Stomach (tissue), 9 donors: ENCODE results near the gene KIF5B. TPM values are rescaled to one million over a fixed set of nuclear protein-coding genes. Genes with fewer than 3 reads are reported as not detected.
A peak's percentile ranks its signal among the peaks of the same experiment; 100 is the strongest.
"Not testable (repeated sequence)": the region's sequence is repeated elsewhere in the genome, so short reads cannot be mapped to it uniquely, and the experiment has no call there.

Experiments
- DNase-seq, 2 donors: peaks; one replicate each; pipeline versions ENCODE4 v3.0.0 to v3.0.0-alpha.2; 2013 to 2019
- H3K27ac ChIP-seq, 5 donors: fragments of 200-600 bp in 4 of 5; sonication (generic) in 4 of 5; one replicate each; pipeline ENCODE4 v1.5.1; 2013 to 2019; ENCODE audit warnings: mild to moderate bottlenecking in 1 of 5, moderate library complexity in 1 of 5
- H3K27me3 ChIP-seq, 3 donors: fragments of 200-600 bp; sonication (generic); one replicate each; pipeline ENCODE4 v1.5.1; 2017 to 2019; ENCODE audit warnings: mixed run types in 1 of 3
- H3K36me3 ChIP-seq, 4 donors: fragments of 200-600 bp; sonication (generic); 1 replicate in 3 of 4; 2 replicates in 1 of 4; pipeline ENCODE4 v1.5.1; 2016 to 2019
- H3K4me1 ChIP-seq, 4 donors: fragments of 200-600 bp; sonication (generic); one replicate each; pipeline ENCODE4 v1.5.1; 2016 to 2019
- H3K4me3 ChIP-seq, 4 donors: fragments of 200-600 bp; sonication (generic) in 3 of 4; one replicate each; pipeline ENCODE4 v1.5.1; 2016 to 2019; ENCODE audit warnings: mild to moderate bottlenecking in 1 of 4
- H3K9me3 ChIP-seq, 4 donors: fragments of 200-600 bp; sonication (generic); one replicate each; pipeline ENCODE4 v1.5.1; 2016 to 2019
- EP300 ChIP-seq: sonication (generic); formaldehyde crosslinking; IDR thresholded peaks from one replicate; pipeline ENCODE4 v1.6.1; 2017; ENCODE audit warnings: antibody characterized with exemption
- POLR2A ChIP-seq, 4 donors: fragments of 450-650 bp; IDR thresholded peaks; one replicate each; pipeline ENCODE4 v1.6.1; 2016; ENCODE audit warnings: antibody characterized with exemption in 4 of 4, control low read depth in 2 of 4, mild to moderate bottlenecking in 1 of 4, moderate library complexity in 1 of 4
- POLR2AphosphoS5 ChIP-seq, 3 donors: sonication (generic); formaldehyde crosslinking; IDR thresholded peaks; one replicate each; pipeline ENCODE4 v1.6.1; 2016; ENCODE audit warnings: antibody characterized with exemption in 3 of 3
- WGBS, 5 donors: extraction: QIAGEN DNeasy Blood & Tissue Kit in 3 of 5; methylation state at CpG; one replicate each; pipeline versions ENCODE4 v1.1.5 to v1.1.7; 2013 to 2018; 5-methylcytosine and 5-hydroxymethylcytosine counted together
- intact Hi-C: fragments of 100-400 bp; cut with DNase I; formaldehyde crosslinking; loops from one replicate; pipeline ENCODE4 v1.15.1; 2023; ENCODE audit warnings: low total_unique reads
- polyA plus RNA-seq, 3 donors: library from polyadenylated mRNA; stranded (reverse); fragments of 200-250 nt; gene quantifications; one replicate each; pipeline ENCODE4 v1.2.3, GENCODE V29; 2013
- total RNA-seq, 5 donors: library from RNA; depleted of rRNA; stranded (reverse); fragments of >200 nt; gene quantifications; one replicate each; pipeline versions ENCODE4 v1.1.0 to v1.2.3, GENCODE V29; 2014 to 2016
- TF ChIP-seq, protein P1 (sequence below), 7 experiments: fragments of 450-650 bp in 4 of 7; fragments of 200-600 bp in 3 of 7; sonication (generic) in 3 of 7; IDR thresholded peaks; one replicate each; pipeline ENCODE4 v1.5.1; 2016 to 2019; ENCODE audit warnings: antibody characterized with exemption in 7 of 7, control low read depth in 2 of 7, mild to moderate bottlenecking in 1 of 7
- donor health status: healthy with polysubstance abuse.
- donor health status: Bipolar disorder and iron deficiency.
- donor health status: healthy.

Gene KIF5B
- total and polyA plus RNA-seq, 8 donors = 25.1 to 145 (median 66.3) TPM

DNA sequence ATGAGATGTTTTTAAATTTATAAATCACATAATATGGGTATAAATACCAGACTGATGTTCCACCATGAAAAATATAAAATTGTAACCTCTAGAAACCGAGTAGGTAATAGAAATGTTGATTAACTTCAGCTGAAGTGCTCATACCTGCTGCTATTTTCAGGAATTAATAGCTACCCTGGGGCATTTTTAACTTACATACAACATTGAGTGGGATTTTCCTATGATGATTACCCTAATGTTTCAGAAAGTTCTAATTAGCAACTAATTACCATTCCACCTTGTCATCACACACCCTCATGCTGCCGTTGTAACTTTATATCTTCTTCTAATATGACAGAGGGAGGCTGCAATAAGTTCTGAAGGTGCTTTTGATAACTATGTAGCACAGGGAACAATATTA lies 74.1 kb downstream of the KIF5B start:
- TF ChIP-seq EP300 (no peak), POLR2AphosphoS5 (IDR thresholded peaks at IDR 0.05) (no peak), POLR2A (IDR thresholded peaks at IDR 0.05) (no peak)
- TF ChIP-seq, protein P1, sequence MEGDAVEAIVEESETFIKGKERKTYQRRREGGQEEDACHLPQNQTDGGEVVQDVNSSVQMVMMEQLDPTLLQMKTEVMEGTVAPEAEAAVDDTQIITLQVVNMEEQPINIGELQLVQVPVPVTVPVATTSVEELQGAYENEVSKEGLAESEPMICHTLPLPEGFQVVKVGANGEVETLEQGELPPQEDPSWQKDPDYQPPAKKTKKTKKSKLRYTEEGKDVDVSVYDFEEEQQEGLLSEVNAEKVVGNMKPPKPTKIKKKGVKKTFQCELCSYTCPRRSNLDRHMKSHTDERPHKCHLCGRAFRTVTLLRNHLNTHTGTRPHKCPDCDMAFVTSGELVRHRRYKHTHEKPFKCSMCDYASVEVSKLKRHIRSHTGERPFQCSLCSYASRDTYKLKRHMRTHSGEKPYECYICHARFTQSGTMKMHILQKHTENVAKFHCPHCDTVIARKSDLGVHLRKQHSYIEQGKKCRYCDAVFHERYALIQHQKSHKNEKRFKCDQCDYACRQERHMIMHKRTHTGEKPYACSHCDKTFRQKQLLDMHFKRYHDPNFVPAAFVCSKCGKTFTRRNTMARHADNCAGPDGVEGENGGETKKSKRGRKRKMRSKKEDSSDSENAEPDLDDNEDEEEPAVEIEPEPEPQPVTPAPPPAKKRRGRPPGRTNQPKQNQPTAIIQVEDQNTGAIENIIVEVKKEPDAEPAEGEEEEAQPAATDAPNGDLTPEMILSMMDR (IDR thresholded peaks at IDR 0.05) = no peak
- Histone ChIP-seq H3K27me3 (no peaks in the 10 kb centered on the region), H3K4me3 (no peak overlapping the region), H3K27ac (no peak overlapping the region), H3K4me1 (peaks cover 0 to 11% (median 0%) of the 10 kb centered on the region in 4 donors), H3K9me3 (no peaks in the 10 kb centered on the region), H3K36me3 (no peaks in the 10 kb centered on the region)
- DNase-seq = no peak
- WGBS, 5 donors = 73 to 84% (median 78%) methylated on average over 2 of the region's 2 CpGs
- intact Hi-C loops = no loop called here

DNA sequence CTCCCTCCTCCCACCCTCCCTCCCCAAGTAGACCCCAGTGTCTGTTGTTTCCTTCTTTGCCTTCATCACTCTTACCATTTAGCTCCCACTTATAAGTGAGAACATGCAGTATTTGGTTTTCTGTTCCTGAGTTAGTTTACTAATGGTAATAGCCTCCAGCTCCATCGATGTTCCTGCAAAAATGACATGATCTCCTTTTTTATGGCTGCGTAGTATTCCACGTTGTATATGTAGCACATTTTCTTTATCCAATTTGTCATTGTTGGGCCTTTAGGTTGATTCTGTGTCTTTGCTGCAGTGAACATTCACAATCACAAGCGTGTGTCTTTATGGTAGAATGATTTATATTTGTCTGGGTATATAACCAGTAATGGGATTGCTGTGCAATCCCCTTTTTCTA lies 75.8 kb downstream of the KIF5B start:
- intact Hi-C loops = no loop called here
- peaks cover 0 to 17% (median 0%) of the 10 kb centered on the region in 4 donors for H3K4me1 ChIP-seq
- H3K4me3 ChIP-seq = no peak overlapping the region
- DNase-seq = no peak
- no peaks in the 10 kb centered on the region for H3K36me3 ChIP-seq
- WGBS, 5 donors = 96 to 99% (median 98%) methylated on average over 4 of the region's 4 CpGs
- TF ChIP-seq POLR2A (IDR thresholded peaks at IDR 0.05) (no peak), POLR2AphosphoS5 (IDR thresholded peaks at IDR 0.05) (no peak), EP300 (no peak)
- TF ChIP-seq, protein P1 (IDR thresholded peaks at IDR 0.05) = no peak
- no peaks in the 10 kb centered on the region for H3K9me3 ChIP-seq
- H3K27ac ChIP-seq = no peak overlapping the region
- H3K27me3 ChIP-seq = no peaks in the 10 kb centered on the region

DNA sequence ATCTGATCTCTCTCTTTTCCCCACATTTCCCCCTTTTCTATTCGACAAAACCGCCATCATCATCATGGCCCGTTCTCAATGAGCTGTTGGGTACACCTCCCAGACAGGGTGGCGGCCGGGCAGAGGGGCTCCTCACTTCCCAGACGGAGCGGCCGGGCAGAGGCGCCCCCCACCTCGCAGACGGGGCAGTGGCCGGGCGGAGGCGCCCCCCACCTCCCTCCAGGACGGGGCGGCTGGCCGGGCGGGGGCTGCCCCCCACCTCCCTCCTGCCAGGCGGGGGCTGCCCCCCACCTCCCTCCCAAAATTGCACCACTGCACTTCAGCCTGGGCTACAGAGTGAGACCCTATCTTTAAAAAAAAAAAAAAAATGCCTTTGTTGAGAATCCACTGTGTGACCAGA lies 77.2 kb downstream of the KIF5B start:
- H3K27ac ChIP-seq, H3K27me3 ChIP-seq, intact Hi-C loops, DNase-seq, H3K36me3 ChIP-seq, H3K4me3 ChIP-seq, H3K9me3 ChIP-seq: not testable (repeated sequence)
- 80 to 99% (median 98%) methylated on average over 1 to 16 of the region's 19 CpGs; no CpG with 5 or more reads in 1 of the 5 donors for WGBS, 5 donors
- H3K4me1 ChIP-seq = peaks cover 0 to 17% (median 0%) of the 10 kb centered on the region in 4 donors

DNA sequence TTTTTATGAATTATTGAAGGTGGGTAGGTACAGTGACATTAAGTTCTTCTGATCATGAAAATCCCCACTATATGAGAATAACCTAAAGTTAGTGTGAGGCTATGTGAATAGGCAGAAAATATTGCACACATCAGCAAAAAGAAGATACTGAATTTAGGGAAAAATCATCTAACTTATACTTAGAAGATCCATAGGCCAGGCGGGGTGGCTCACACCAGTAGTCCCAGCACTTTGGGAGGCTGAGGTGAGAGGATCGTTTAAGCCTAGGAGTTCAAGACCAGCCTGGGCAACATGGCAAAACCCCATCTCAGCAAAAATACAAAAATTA lies 78.1 kb downstream of the KIF5B start:
- intact Hi-C loops = no loop called here
- H3K4me3 ChIP-seq = no peak overlapping the region
- H3K27ac ChIP-seq = no peak overlapping the region
- H3K27me3 ChIP-seq = no peaks in the 10 kb centered on the region
- WGBS, 5 donors = 50 to 73% (median 71%) methylated on average over 2 of the region's 2 CpGs
- H3K4me1 ChIP-seq = peaks cover 0 to 17% (median 0%) of the 10 kb centered on the region in 4 donors
- DNase-seq = no peak
- TF ChIP-seq POLR2A (IDR thresholded peaks at IDR 0.05) (no peak), EP300 (no peak), POLR2AphosphoS5 (IDR thresholded peaks at IDR 0.05) (no peak)
- TF ChIP-seq, protein P1 (IDR thresholded peaks at IDR 0.05) = no peak
- no peaks in the 10 kb centered on the region for H3K36me3 ChIP-seq
- H3K9me3 ChIP-seq = no peaks in the 10 kb centered on the region

DNA sequence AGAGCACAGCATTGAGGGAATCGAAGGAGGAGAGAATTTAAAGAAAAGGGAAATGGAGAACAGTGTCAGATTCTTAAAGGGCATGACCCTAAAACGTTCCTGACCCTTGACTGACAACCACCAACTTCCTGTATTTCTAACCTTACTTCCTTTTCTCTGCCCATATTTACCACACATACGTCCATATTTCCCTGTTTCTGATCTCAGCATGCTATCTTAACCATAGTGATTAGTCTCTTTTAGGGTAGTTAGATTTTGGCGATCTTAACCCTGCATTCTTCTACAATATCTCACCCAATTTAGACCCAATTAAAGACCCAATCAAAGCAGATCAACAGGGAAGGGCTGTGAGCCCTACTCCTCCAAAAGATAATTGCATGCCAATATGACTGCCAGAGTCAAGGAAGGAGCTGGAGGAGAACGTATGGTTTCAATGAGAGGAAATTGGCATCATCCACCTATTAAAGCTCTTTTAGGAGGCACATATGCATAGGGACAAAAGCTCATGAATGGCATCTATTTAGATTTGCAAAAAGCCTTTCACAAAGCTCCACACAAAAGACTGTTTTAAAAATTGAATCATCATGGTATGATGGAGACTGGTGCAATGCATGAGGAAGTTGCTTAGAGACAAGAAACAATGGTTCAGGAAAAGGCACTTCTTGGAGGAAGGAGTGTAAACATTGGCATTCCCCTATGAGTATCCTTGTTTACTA lies 78.6 kb downstream of the KIF5B start:
- Histone ChIP-seq H3K9me3 (no peaks in the 10 kb centered on the region), H3K27me3 (no peaks in the 10 kb centered on the region), H3K4me3 (no peak overlapping the region), H3K27ac (peak overlapping the region in 2 of 5 donors; percentile 45 to 53), H3K36me3 (no peaks in the 10 kb centered on the region), H3K4me1 (peaks cover 0 to 22% (median 0%) of the 10 kb centered on the region in 4 donors)
- intact Hi-C loops = no loop called here
- peak in 1 of 2 donors; percentile 28 for DNase-seq
- TF ChIP-seq POLR2A (IDR thresholded peaks at IDR 0.05) (no peak), EP300 (no peak), POLR2AphosphoS5 (IDR thresholded peaks at IDR 0.05) (no peak)
- TF ChIP-seq, protein P1 (IDR thresholded peaks at IDR 0.05) = no peak
- 53 to 69% (median 66%) methylated on average over 5 of the region's 5 CpGs for WGBS, 5 donors
